HG03097 (cell line): ENCODE data around the gene EEF2K.
"Not testable (repeated sequence)": the region's sequence is repeated elsewhere in the genome, so short reads cannot be mapped to it uniquely, and the experiment has no call there.

ENCODE experiments used
- ATAC-seq: cut with Tn5 transposase; IDR thresholded peaks from one replicate; pipeline ENCODE4 v1.9.1; 2021; ENCODE audit not compliant: unreplicated experiment, low FRiP score

Gene EEF2K

GRCh38 chr16:22291020-22291419 is 84.9 kb downstream of the EEF2K start:
- ATAC-seq, result no peak

- no peak for ATAC-seq
These were observed 85.8 kb downstream of the EEF2K start for GRCh38 chr16:22291860-22292318.

- ATAC-seq, result no peak
These were observed 86.2 kb downstream of the EEF2K start for GRCh38 chr16:22292320-22292719.

- ATAC-seq, result no peak
These were observed 87.3 kb downstream of the EEF2K start for GRCh38 chr16:22293137-22294106.

GRCh38 chr16:22296225-22297113 is 90.4 kb downstream of the EEF2K start:
- peak; percentile 1 for ATAC-seq

- peak; percentile 79 for ATAC-seq
These were observed 91.2 kb downstream of the EEF2K start, which contains the start of gene POLR3E for GRCh38 chr16:22297114-22297870. TSS of gene POLR3E (plus strand) at chr16:22297409. CDS start at chr16:22302969, 5,560 bp downstream.

- ATAC-seq, result peak; percentile 27
These were observed 92.0 kb downstream of the EEF2K start for GRCh38 chr16:22297871-22298733.

GRCh38 chr16:22299036-22299435 is 93.0 kb downstream of the EEF2K start:
- no peak for ATAC-seq

GRCh38 chr16:22300427-22301071 is 94.5 kb downstream of the EEF2K start:
- ATAC-seq, result no peak

- ATAC-seq, result not testable (repeated sequence)
These were observed 95.3 kb downstream of the EEF2K start for GRCh38 chr16:22301423-22301822.

GRCh38 chr16:22302776-22303363 is 96.8 kb downstream of the EEF2K start:
- no peak for ATAC-seq

- ATAC-seq, result no peak
These were observed 98.3 kb downstream of the EEF2K start for GRCh38 chr16:22304411-22304810.

GRCh38 chr16:22306788-22307187 is 100.7 kb downstream of the EEF2K start:
- no peak for ATAC-seq

- no peak for ATAC-seq
These were observed 101.8 kb downstream of the EEF2K start for GRCh38 chr16:22307838-22308237.

GRCh38 chr16:22308824-22309520 is 102.9 kb downstream of the EEF2K start:
- ATAC-seq, result no peak

- no peak for ATAC-seq
These were observed 105.4 kb downstream of the EEF2K start for GRCh38 chr16:22311520-22311919.

- ATAC-seq, result no peak
These were observed 107.1 kb downstream of the EEF2K start for GRCh38 chr16:22312897-22313781.
